Globus pallidus (tissue), 1 donor: ENCODE results near the gene UNC93A.
A peak's percentile ranks its signal among the peaks of the same experiment; 100 is the strongest.
"Not testable (repeated sequence)": the region's sequence is repeated elsewhere in the genome, so short reads cannot be mapped to it uniquely, and the experiment has no call there.

Experiments
- DNase-seq: peaks from one replicate; pipeline ENCODE4 v3.0.0-alpha.2; 2015; ENCODE audit warnings: low spot score

The UNC93A gene

GRCh38 chr6:167341665-167342655, 50.8 kb downstream of the UNC93A start:
- DNase-seq: no peak

GRCh38 chr6:167342879-167343610, 51.9 kb downstream of the UNC93A start:
- no peak for DNase-seq

DNA sequence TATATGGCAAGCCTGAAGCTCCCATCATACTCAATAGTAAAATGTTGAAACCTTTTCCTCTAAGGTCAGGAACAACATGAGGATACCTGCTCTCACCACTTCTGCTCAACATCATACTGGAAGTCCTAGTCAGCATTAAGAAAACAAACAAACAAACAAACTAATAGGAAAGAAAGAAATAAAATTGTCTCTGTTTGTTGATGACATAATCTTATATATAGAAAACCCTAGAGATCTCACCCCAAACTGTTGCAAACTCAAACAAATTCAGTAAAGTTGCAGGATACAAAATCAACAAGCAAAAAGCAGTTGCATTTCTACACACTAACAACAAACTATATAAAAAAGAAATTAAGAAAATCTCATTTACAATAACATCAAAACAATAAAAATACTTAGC, 54.2 kb downstream of the UNC93A start:
- no peak for DNase-seq

GRCh38 chr6:167345960-167346359, 54.8 kb downstream of the UNC93A start:
- no peak for DNase-seq

GRCh38 chr6:167347226-167347625, 56.1 kb downstream of the UNC93A start:
- DNase-seq: no peak

DNA sequence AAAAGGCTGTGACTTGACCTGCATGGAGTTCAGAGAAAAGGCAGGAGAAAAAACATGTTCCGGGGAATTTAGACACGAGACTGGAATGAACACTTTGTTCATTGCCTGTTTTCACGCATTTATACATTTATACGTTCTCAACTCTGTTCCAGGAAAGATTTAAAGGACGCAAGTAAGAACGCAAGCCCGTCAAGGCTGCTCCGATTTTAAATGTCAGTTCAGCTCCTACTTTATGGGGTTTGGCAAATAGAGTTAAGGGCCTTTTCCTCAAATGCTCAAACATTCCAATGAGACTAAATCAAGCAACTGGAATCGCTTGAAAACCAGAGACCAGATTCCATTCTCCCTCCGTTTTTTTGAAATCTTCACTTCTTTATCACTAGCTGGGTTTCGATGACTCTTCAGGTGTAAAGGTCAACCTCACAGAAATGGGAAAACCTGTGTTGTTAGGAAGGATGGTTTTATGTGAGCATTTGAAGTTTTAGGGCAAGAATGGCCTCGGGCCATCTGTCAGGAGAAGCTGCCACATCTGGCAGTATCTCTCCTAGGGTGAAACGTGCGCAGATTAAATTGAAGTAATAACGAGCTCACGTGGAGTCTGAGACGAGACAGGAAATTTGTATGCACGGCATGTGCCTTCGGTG, 58.6 kb downstream of the UNC93A start:
- DNase-seq: no peak

DNA sequence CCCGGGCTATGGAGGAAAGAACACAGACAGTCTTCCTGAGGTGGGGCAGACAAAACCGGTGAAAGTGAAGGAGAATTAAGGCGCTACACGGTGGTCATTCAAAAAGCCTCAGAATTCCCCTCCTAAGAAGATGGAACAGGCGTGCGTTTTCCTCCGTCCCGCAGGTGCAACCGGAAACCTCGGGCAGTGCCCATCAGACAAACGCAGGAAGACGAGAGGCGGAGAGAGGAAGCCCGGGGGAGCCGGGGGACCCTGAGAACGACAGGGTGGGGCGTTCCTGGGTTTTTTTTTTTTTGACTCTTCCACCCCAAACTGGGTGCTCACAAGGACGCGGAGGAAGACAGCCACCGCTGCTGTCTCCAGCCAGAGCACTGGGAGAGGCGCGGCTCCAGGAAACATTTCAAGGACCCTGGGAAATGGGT, 59.2 kb downstream of the UNC93A start:
- no peak for DNase-seq

DNA sequence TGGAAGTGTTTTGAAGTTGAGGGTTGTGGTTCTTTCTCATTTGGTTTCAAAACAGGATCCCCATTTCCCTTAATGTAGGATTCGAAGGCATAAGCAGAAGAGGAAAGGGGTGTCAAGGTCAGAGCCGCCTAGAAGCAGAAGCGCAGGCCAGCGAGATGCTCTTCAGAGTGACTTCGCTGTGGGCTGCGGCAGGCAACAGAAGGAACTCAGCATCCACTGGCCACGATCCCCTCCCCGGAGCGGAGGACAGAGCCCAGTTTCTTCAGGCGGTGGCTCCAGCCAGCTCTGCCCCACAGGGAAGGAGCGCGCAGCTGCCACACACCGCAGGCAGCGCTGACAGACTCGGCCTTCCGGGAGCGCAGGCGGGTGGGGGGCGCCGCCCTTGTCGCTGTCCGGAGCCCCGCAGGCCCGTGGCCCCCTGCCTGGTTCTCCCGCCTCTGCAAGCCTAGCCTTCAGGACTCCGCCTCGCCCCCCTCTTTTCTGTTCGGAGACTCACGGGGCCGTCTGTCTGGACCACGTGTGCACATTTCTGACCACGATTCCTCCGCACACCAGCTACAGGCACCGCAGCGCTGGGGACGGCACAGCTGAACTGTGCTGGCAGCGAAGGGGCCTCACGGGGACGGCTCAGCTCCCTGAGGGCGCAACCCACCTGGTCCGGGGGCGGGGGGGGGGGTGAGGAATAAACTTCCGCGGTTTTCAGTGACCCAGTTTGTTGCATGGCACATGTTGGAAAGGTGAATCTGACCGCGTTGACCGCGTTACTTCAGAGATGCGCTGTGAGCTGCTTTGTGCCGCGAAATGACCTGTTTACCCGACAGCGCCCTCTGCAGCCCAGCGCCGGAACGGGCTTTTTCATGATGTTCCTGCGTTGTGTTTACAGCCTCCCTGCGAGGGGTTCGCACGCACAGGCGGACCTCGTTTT, 59.9 kb downstream of the UNC93A start:
- peak; percentile 47 for DNase-seq

DNA sequence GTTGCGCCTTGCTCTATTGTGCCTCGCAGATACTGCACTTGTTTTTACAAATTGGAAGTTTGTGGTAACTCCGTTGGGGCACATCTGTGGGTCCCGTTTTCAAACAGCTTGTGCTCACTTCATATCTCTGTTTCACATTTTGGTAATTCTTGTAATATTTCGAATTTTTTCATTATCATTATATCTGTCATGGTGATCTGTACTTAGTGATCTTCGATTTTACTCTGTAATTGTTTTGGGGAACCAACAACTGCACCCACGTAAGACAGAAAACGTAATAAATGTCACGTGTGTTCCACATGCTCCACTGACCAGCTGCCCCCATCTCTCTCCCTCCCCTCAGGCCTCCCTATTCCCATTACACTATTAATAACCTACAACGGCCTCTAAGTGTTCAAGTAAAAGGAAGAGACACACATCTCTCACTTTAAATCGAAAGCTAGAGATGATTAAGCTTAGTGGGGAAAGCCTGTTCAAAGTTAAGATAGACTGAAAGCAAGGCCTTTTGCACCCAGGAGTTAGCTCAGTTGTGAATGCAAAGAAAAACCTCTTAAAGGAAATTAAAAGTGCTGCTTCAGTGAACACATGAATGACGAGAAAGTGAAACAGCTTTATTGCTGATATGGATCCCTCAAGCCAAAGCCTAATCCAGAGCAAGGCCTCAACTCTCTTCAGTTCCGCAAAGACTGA, 60.7 kb downstream of the UNC93A start:
- no peak for DNase-seq

DNA sequence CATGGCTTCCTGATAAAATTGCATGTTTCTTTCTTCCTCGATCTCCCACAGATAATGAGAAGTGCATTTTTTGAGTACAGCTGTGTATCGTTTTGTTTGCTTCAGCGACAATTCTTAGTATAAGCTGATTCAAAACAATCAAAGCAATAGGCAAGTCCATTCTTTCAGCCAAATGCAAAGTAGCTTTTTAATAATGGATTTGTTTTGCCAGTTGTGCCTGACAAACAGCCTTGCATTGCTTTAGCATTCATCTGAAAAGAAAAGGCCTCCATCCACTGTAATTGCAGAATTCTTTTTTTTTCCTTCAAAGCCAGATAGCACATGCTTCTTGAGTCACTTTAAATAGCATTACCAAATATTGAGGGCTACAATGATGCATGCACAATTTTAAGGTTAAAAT, 65.8 kb downstream of the UNC93A start:
- no peak for DNase-seq

DNA sequence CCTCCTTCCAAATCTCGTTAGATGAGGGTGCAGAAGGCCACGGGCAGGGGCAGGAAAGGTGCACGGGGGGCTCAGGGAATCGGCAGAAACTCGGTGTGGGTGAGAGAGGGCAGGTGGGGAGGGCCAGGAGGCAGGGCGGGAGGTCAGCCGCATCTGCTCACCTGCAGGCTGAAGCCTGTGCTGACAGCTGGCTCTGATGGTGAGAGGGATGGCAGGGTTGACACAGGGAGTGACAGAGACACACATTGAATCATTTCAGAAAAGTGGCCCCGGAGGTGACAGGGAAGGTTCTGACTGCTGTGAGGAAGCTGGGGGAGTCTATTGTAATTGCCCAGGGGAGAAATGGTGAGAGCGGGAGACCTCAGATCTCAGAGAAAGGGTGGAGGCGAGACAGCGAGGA, 67.3 kb downstream of the UNC93A start:
- not testable (repeated sequence) for DNase-seq

GRCh38 chr6:167361170-167361569, 70.1 kb downstream of the UNC93A start:
- DNase-seq: not testable (repeated sequence)
